Right cardiac atrium (tissue), 5 donors: ENCODE measurements around the gene SUFU. TPM values are rescaled to one million over a fixed set of nuclear protein-coding genes. Genes with fewer than 3 reads are reported as not detected.

Experiments used
- ATAC-seq, 2 donors: fragments of 200-7000 bp; cut with Tn5 transposase; one replicate each; pipeline versions ENCODE4 v1.8.0 to v1.9.1; 2020; ENCODE audit warnings: moderate library complexity in 2 of 2, mild to moderate bottlenecking in 1 of 2
- DNase-seq, 3 donors: peaks; one replicate each; pipeline ENCODE4 v3.0.0-alpha.2; 2020
- H3K27ac ChIP-seq: one replicate; pipeline ENCODE4 v1.5.1; 2013; ENCODE audit warnings: mild to moderate bottlenecking, low read length, control low read depth, moderate library complexity
- H3K27me3 ChIP-seq: one replicate; pipeline ENCODE4 v1.6.1; 2013; ENCODE audit not compliant: control insufficient read depth, insufficient read depth
- H3K4me1 ChIP-seq: one replicate; pipeline ENCODE4 v1.6.1; 2013; ENCODE audit warnings: low read length; ENCODE audit not compliant: control insufficient read depth, insufficient read depth
- H3K4me3 ChIP-seq: one replicate; pipeline ENCODE4 v1.5.1; 2013; ENCODE audit warnings: low read length, control low read depth
- H3K9me3 ChIP-seq: one replicate; pipeline ENCODE4 v1.6.1; 2013; ENCODE audit warnings: low read length; ENCODE audit not compliant: control insufficient read depth
- WGBS: extraction: QIAGEN DNeasy Blood & Tissue Kit; methylation state at CpG from one replicate; pipeline ENCODE4 v1.1.7; 2013; 5-methylcytosine and 5-hydroxymethylcytosine counted together
- intact Hi-C, 4 donors: fragments of 100-400 bp; cut with DNase I; formaldehyde crosslinking; loops; one replicate each; pipeline versions ENCODE4 v1.11.0 to v1.14.0; 2022 to 2023
- polyA plus RNA-seq: library from polyadenylated mRNA; stranded (reverse); fragments of 200-250 nt; gene quantifications from one replicate; pipeline ENCODE4 v1.2.3, GENCODE V29; 2013
- total RNA-seq, 4 donors: library from RNA; stranded (reverse); fragmentation: NEBNext Ultra II Directional; extraction: Animal tissue kit (Norgen Biotek cat#: 25700); gene quantifications; one replicate each; pipeline ENCODE4 v1.2.1, GENCODE V29; 2021
- donor health status: healthy with polysubstance abuse.
- donor health status: DM: no; HTN: yes; CAD: no.
- donor health status: DM: no; HTN: no; CAD: no.
- donor health status: DM: no; HTN: yes; CAD: no; lungs with severe emphysema.
- donor health status: DM: yes; HTN: yes; CAD: no.

Gene SUFU
- total and polyA plus RNA-seq, 5 donors = 6.7 to 11.8 (median 11.4) TPM

- Histone ChIP-seq H3K9me3 (no peaks in the 10 kb centered on the region), H3K27ac (no peak overlapping the region), H3K4me3 (no peak overlapping the region), H3K4me1 (peaks cover 42% of the 10 kb centered on the region), H3K27me3 (no peaks in the 10 kb centered on the region)
- 75% methylated on average over 6 of the region's 6 CpGs for WGBS
- ATAC-seq = no peak
- peak; percentile 7 to 38 (median 30) for DNase-seq
- intact Hi-C loops = no loop called here
These were observed 126.9 kb downstream of the SUFU start for GRCh38 chr10:102630663-102631062.

- no peaks in the 10 kb centered on the region for H3K9me3 ChIP-seq
- H3K27me3 ChIP-seq = no peaks in the 10 kb centered on the region
- peak overlapping the region; percentile 90 for H3K27ac ChIP-seq
- intact Hi-C loops = no loop called here
- ATAC-seq (no peak), DNase-seq (peak; percentile 13 to 51 (median 47))
- peaks cover 32% of the 10 kb centered on the region for H3K4me1 ChIP-seq
- 77% methylated on average over 10 of the region's 10 CpGs for WGBS
- H3K4me3 ChIP-seq = no peak overlapping the region
These were observed 128.0 kb downstream of the SUFU start for GRCh38 chr10:102631525-102632393.

- H3K27me3 ChIP-seq = no peaks in the 10 kb centered on the region
- H3K4me3 ChIP-seq = no peak overlapping the region
- peak; percentile 28 to 34 for ATAC-seq
- no peaks in the 10 kb centered on the region for H3K9me3 ChIP-seq
- intact Hi-C loops = no loop called here
- peak; percentile 37 to 82 (median 66) for DNase-seq
- H3K4me1 ChIP-seq = peaks cover 25% of the 10 kb centered on the region
- WGBS = 22% methylated on average over 5 of the region's 5 CpGs
- peak overlapping the region; percentile 90 for H3K27ac ChIP-seq
These were observed 128.8 kb downstream of the SUFU start for GRCh38 chr10:102632394-102633111.

GRCh38 chr10:102633287-102633686 is 129.5 kb downstream of the SUFU start:
- Histone ChIP-seq H3K27me3 (no peaks in the 10 kb centered on the region), H3K9me3 (no peaks in the 10 kb centered on the region), H3K4me1 (peaks cover 19% of the 10 kb centered on the region), H3K4me3 (no peak overlapping the region), H3K27ac (peak overlapping the region; percentile 90)
- ATAC-seq = peak; percentile 42 to 70
- 7% methylated on average over 6 of the region's 6 CpGs for WGBS
- intact Hi-C loops = no loop called here
- DNase-seq = peak; percentile 71 to 83 (median 82)

GRCh38 chr10:102633848-102634247 is 130.1 kb downstream of the SUFU start:
- Histone ChIP-seq H3K27me3 (no peaks in the 10 kb centered on the region), H3K27ac (peak overlapping the region; percentile 74), H3K4me3 (no peak overlapping the region), H3K9me3 (no peaks in the 10 kb centered on the region), H3K4me1 (peaks cover 18% of the 10 kb centered on the region)
- 78% methylated on average over 5 of the region's 5 CpGs for WGBS
- intact Hi-C loops = no loop called here
- DNase-seq (peak; percentile 13 to 45 (median 43)), ATAC-seq (no peak)

- H3K9me3 ChIP-seq = no peaks in the 10 kb centered on the region
- H3K27ac ChIP-seq = no peak overlapping the region
- ATAC-seq (no peak), DNase-seq (peak in 2 of 3 donors; percentile 25 to 28)
- no peaks in the 10 kb centered on the region for H3K27me3 ChIP-seq
- no peak overlapping the region for H3K4me3 ChIP-seq
- H3K4me1 ChIP-seq = peaks cover 18% of the 10 kb centered on the region
- intact Hi-C loops = no loop called here
- 77% methylated on average over 4 of the region's 4 CpGs for WGBS
These were observed 130.9 kb downstream of the SUFU start for GRCh38 chr10:102634686-102635085.

GRCh38 chr10:102635377-102635776 is 131.6 kb downstream of the SUFU start:
- intact Hi-C loops = no loop called here
- Histone ChIP-seq H3K4me1 (peaks cover 18% of the 10 kb centered on the region), H3K27ac (no peak overlapping the region), H3K4me3 (no peak overlapping the region), H3K27me3 (no peaks in the 10 kb centered on the region), H3K9me3 (no peaks in the 10 kb centered on the region)
- DNase-seq (peak in 2 of 3 donors; percentile 12 to 30), ATAC-seq (no peak)
- 35% methylated on average over 4 of the region's 4 CpGs for WGBS

- DNase-seq (no peak), ATAC-seq (no peak)
- Histone ChIP-seq H3K9me3 (no peaks in the 10 kb centered on the region), H3K4me3 (no peak overlapping the region), H3K27ac (no peak overlapping the region), H3K4me1 (no peaks in the 10 kb centered on the region), H3K27me3 (no peaks in the 10 kb centered on the region)
- WGBS = 11% methylated on average over 2 of the region's 2 CpGs
- intact Hi-C loops = no loop called here
These were observed 135.8 kb downstream of the SUFU start for GRCh38 chr10:102639537-102639936.

GRCh38 chr10:102641402-102641801 is 137.6 kb downstream of the SUFU start:
- Histone ChIP-seq H3K27ac (peak overlapping the region; percentile 50), H3K9me3 (no peaks in the 10 kb centered on the region), H3K27me3 (no peaks in the 10 kb centered on the region), H3K4me3 (peak overlapping the region; percentile 67), H3K4me1 (no peaks in the 10 kb centered on the region)
- peak in 2 of 3 donors; percentile 6 to 17 for DNase-seq
- 29% methylated on average over 7 of the region's 7 CpGs for WGBS
- ATAC-seq = no peak
- intact Hi-C loops = no loop called here

GRCh38 chr10:102641880-102642735 is 138.3 kb downstream of the SUFU start:
- no peaks in the 10 kb centered on the region for H3K4me1 ChIP-seq
- peak overlapping the region; percentile 96 for H3K27ac ChIP-seq
- intact Hi-C loops = no loop called here
- H3K4me3 ChIP-seq = peak overlapping the region; percentile 93
- DNase-seq (peak; percentile 99 to 100 (median 100)), ATAC-seq (peak; percentile 79 to 86)
- WGBS = under 1% methylated on average over 77 of the region's 77 CpGs
- H3K9me3 ChIP-seq = no peaks in the 10 kb centered on the region
- no peaks in the 10 kb centered on the region for H3K27me3 ChIP-seq
